ENCODE data around the gene SMG1.

Gene SMG1

GRCh38 chr16:18802767-18803343, 123.4 kb downstream of the SMG1 start:
- Histone ChIP-seq H3K4me3 (ENCODE audit: low read depth in 1 of 2, low read length in 2 of 2) (no peak overlapping the region), H3K27ac (ENCODE audit: low read depth, low read length) (no peak overlapping the region), H3K9me3 (ENCODE audit: control insufficient read depth in 1 of 2, low read length in 2 of 2) (no peaks in the 10 kb centered on the region), H3K27me3 (ENCODE audit: control insufficient read depth in 1 of 2, insufficient read depth in 2 of 2, low read length in 2 of 2) (no peaks in the 10 kb centered on the region), H3K36me3 (ENCODE audit: control insufficient read depth in 1 of 2, insufficient read depth in 2 of 2, low read length in 2 of 2) (peaks cover 7 to 11% of the 10 kb centered on the region in 2 donors), H3K4me1 (ENCODE audit: control insufficient read depth in 1 of 2, insufficient read depth in 2 of 2, low read length in 2 of 2) (peaks cover 16 to 20% of the 10 kb centered on the region in 2 donors), H3K9ac (ENCODE audit: low read depth in 1 of 2, low read length in 2 of 2) (no peak overlapping the region)

GRCh38 chr16:18801145-18801972, 124.8 kb downstream of the SMG1 start, which contains the start of gene ARL6IP1:
Gene ARL6IP1, minus strand, starts transcription at chr16:18801549. Its CDS starts 83 bp downstream, at chr16:18801466.
- peaks cover 16 to 20% of the 10 kb centered on the region in 2 donors for H3K4me1 ChIP-seq (ENCODE audit: control insufficient read depth in 1 of 2, insufficient read depth in 2 of 2, low read length in 2 of 2)
- peak within 1 kb of the TSS; percentile 87 to 97 for H3K4me3 ChIP-seq (ENCODE audit: low read depth in 1 of 2, low read length in 2 of 2)
- peaks cover 8 to 15% of the 10 kb centered on the region in 2 donors for H3K36me3 ChIP-seq (ENCODE audit: control insufficient read depth in 1 of 2, insufficient read depth in 2 of 2, low read length in 2 of 2)
- H3K27ac ChIP-seq (ENCODE audit: low read depth, low read length): peak within 1 kb of the TSS; percentile 90
- no peaks in the 10 kb centered on the region for H3K9me3 ChIP-seq (ENCODE audit: control insufficient read depth in 1 of 2, low read length in 2 of 2)
- H3K9ac ChIP-seq (ENCODE audit: low read depth in 1 of 2, low read length in 2 of 2): peak within 1 kb of the TSS; percentile 88 to 97
- no peaks in the 10 kb centered on the region for H3K27me3 ChIP-seq (ENCODE audit: control insufficient read depth in 1 of 2, insufficient read depth in 2 of 2, low read length in 2 of 2)

- H3K4me1 ChIP-seq (ENCODE audit: control insufficient read depth in 1 of 2, insufficient read depth in 2 of 2, low read length in 2 of 2): peaks cover 16 to 20% of the 10 kb centered on the region in 2 donors
- H3K9me3 ChIP-seq (ENCODE audit: control insufficient read depth in 1 of 2, low read length in 2 of 2): no peaks in the 10 kb centered on the region
- peak overlapping the region; percentile 90 for H3K27ac ChIP-seq (ENCODE audit: low read depth, low read length)
- H3K36me3 ChIP-seq (ENCODE audit: control insufficient read depth in 1 of 2, insufficient read depth in 2 of 2, low read length in 2 of 2): peaks cover 3 to 19% of the 10 kb centered on the region in 2 donors
- H3K27me3 ChIP-seq (ENCODE audit: control insufficient read depth in 1 of 2, insufficient read depth in 2 of 2, low read length in 2 of 2): no peaks in the 10 kb centered on the region
- peak overlapping the region; percentile 87 to 97 for H3K4me3 ChIP-seq (ENCODE audit: low read depth in 1 of 2, low read length in 2 of 2)
- H3K9ac ChIP-seq (ENCODE audit: low read depth in 1 of 2, low read length in 2 of 2): peak overlapping the region; percentile 88 to 97
These were observed 125.4 kb downstream of the SMG1 start for GRCh38 chr16:18800775-18801144.

- H3K27ac ChIP-seq (ENCODE audit: low read depth, low read length): no peak overlapping the region
- H3K4me3 ChIP-seq (ENCODE audit: low read depth in 1 of 2, low read length in 2 of 2): peak overlapping the region; percentile 87 to 97
- peaks cover 3 to 22% of the 10 kb centered on the region in 2 donors for H3K36me3 ChIP-seq (ENCODE audit: control insufficient read depth in 1 of 2, insufficient read depth in 2 of 2, low read length in 2 of 2)
- H3K4me1 ChIP-seq (ENCODE audit: control insufficient read depth in 1 of 2, insufficient read depth in 2 of 2, low read length in 2 of 2): peaks cover 16 to 20% of the 10 kb centered on the region in 2 donors
- no peaks in the 10 kb centered on the region for H3K9me3 ChIP-seq (ENCODE audit: control insufficient read depth in 1 of 2, low read length in 2 of 2)
- H3K27me3 ChIP-seq (ENCODE audit: control insufficient read depth in 1 of 2, insufficient read depth in 2 of 2, low read length in 2 of 2): no peaks in the 10 kb centered on the region
- peak overlapping the region; percentile 88 to 97 for H3K9ac ChIP-seq (ENCODE audit: low read depth in 1 of 2, low read length in 2 of 2)
These were observed 125.9 kb downstream of the SMG1 start for GRCh38 chr16:18800293-18800692.

GRCh38 chr16:18799500-18799899, 126.7 kb downstream of the SMG1 start:
- H3K36me3 ChIP-seq (ENCODE audit: control insufficient read depth in 1 of 2, insufficient read depth in 2 of 2, low read length in 2 of 2): peaks cover 3 to 28% of the 10 kb centered on the region in 2 donors
- no peaks in the 10 kb centered on the region for H3K27me3 ChIP-seq (ENCODE audit: control insufficient read depth in 1 of 2, insufficient read depth in 2 of 2, low read length in 2 of 2)
- H3K4me3 ChIP-seq (ENCODE audit: low read depth in 1 of 2, low read length in 2 of 2): peak overlapping the region; percentile 87 to 97
- no peak overlapping the region for H3K27ac ChIP-seq (ENCODE audit: low read depth, low read length)
- H3K9me3 ChIP-seq (ENCODE audit: control insufficient read depth in 1 of 2, low read length in 2 of 2): no peaks in the 10 kb centered on the region
- peaks cover 16 to 20% of the 10 kb centered on the region in 2 donors for H3K4me1 ChIP-seq (ENCODE audit: control insufficient read depth in 1 of 2, insufficient read depth in 2 of 2, low read length in 2 of 2)
- peak overlapping the region; percentile 88 to 97 for H3K9ac ChIP-seq (ENCODE audit: low read depth in 1 of 2, low read length in 2 of 2)

GRCh38 chr16:18797746-18798145, 128.5 kb downstream of the SMG1 start:
- H3K4me1 ChIP-seq (ENCODE audit: control insufficient read depth in 1 of 2, insufficient read depth in 2 of 2, low read length in 2 of 2): peaks cover 20% of the 10 kb centered on the region in 2 donors
- H3K27ac ChIP-seq (ENCODE audit: low read depth, low read length): no peak overlapping the region
- no peaks in the 10 kb centered on the region for H3K27me3 ChIP-seq (ENCODE audit: control insufficient read depth in 1 of 2, insufficient read depth in 2 of 2, low read length in 2 of 2)
- no peak overlapping the region for H3K4me3 ChIP-seq (ENCODE audit: low read depth in 1 of 2, low read length in 2 of 2)
- no peaks in the 10 kb centered on the region for H3K9me3 ChIP-seq (ENCODE audit: control insufficient read depth in 1 of 2, low read length in 2 of 2)
- H3K9ac ChIP-seq (ENCODE audit: low read depth in 1 of 2, low read length in 2 of 2): no peak overlapping the region
- peaks cover 13 to 45% of the 10 kb centered on the region in 2 donors for H3K36me3 ChIP-seq (ENCODE audit: control insufficient read depth in 1 of 2, insufficient read depth in 2 of 2, low read length in 2 of 2)

GRCh38 chr16:18796377-18796776, 129.8 kb downstream of the SMG1 start:
- H3K4me3 ChIP-seq (ENCODE audit: low read depth in 1 of 2, low read length in 2 of 2): no peak overlapping the region
- H3K4me1 ChIP-seq (ENCODE audit: control insufficient read depth in 1 of 2, insufficient read depth in 2 of 2, low read length in 2 of 2): peaks cover 20 to 28% of the 10 kb centered on the region in 2 donors
- H3K27ac ChIP-seq (ENCODE audit: low read depth, low read length): no peak overlapping the region
- no peaks in the 10 kb centered on the region for H3K9me3 ChIP-seq (ENCODE audit: control insufficient read depth in 1 of 2, low read length in 2 of 2)
- no peak overlapping the region for H3K9ac ChIP-seq (ENCODE audit: low read depth in 1 of 2, low read length in 2 of 2)
- peaks cover 14 to 50% of the 10 kb centered on the region in 2 donors for H3K36me3 ChIP-seq (ENCODE audit: control insufficient read depth in 1 of 2, insufficient read depth in 2 of 2, low read length in 2 of 2)
- no peaks in the 10 kb centered on the region for H3K27me3 ChIP-seq (ENCODE audit: control insufficient read depth in 1 of 2, insufficient read depth in 2 of 2, low read length in 2 of 2)

GRCh38 chr16:18792836-18793433, 133.3 kb downstream of the SMG1 start:
- Histone ChIP-seq H3K4me1 (ENCODE audit: control insufficient read depth in 1 of 2, insufficient read depth in 2 of 2, low read length in 2 of 2) (peaks cover 13 to 17% of the 10 kb centered on the region in 2 donors), H3K36me3 (ENCODE audit: control insufficient read depth in 1 of 2, insufficient read depth in 2 of 2, low read length in 2 of 2) (peaks cover 14 to 64% of the 10 kb centered on the region in 2 donors), H3K27ac (ENCODE audit: low read depth, low read length) (no peak overlapping the region), H3K9me3 (ENCODE audit: control insufficient read depth in 1 of 2, low read length in 2 of 2) (no peaks in the 10 kb centered on the region), H3K27me3 (ENCODE audit: control insufficient read depth in 1 of 2, insufficient read depth in 2 of 2, low read length in 2 of 2) (no peaks in the 10 kb centered on the region), H3K4me3 (ENCODE audit: low read depth in 1 of 2, low read length in 2 of 2) (no peak overlapping the region), H3K9ac (ENCODE audit: low read depth in 1 of 2, low read length in 2 of 2) (no peak overlapping the region)

- Histone ChIP-seq H3K36me3 (ENCODE audit: control insufficient read depth in 1 of 2, insufficient read depth in 2 of 2, low read length in 2 of 2) (peaks cover 27 to 68% of the 10 kb centered on the region in 2 donors), H3K9ac (ENCODE audit: low read depth in 1 of 2, low read length in 2 of 2) (peak within 1 kb of the TSS; percentile 76 to 90)
These were observed 136.1 kb downstream of the SMG1 start, which contains the start of gene RPS15A for GRCh38 chr16:18789850-18790706. Gene RPS15A, minus strand, starts transcription at chr16:18790334. Its CDS starts 1,221 bp downstream, at chr16:18789113.

More at GRCh38 chr16:18789850-18790706, 136.1 kb downstream of the SMG1 start, which contains the start of gene RPS15A:
- peak within 1 kb of the TSS; percentile 93 to 100 for H3K4me3 ChIP-seq (ENCODE audit: low read depth in 1 of 2, low read length in 2 of 2)
- peaks cover 35% of the 10 kb centered on the region in 2 donors for H3K4me1 ChIP-seq (ENCODE audit: control insufficient read depth in 1 of 2, insufficient read depth in 2 of 2, low read length in 2 of 2)
- no peaks in the 10 kb centered on the region for H3K27me3 ChIP-seq (ENCODE audit: control insufficient read depth in 1 of 2, insufficient read depth in 2 of 2, low read length in 2 of 2)
- H3K27ac ChIP-seq (ENCODE audit: low read depth, low read length): peak within 1 kb of the TSS; percentile 53
- no peaks in the 10 kb centered on the region for H3K9me3 ChIP-seq (ENCODE audit: control insufficient read depth in 1 of 2, low read length in 2 of 2)
